HL-60/S4 treated with phorbol 12-myristate 13-acetate at 8.2 ng/mL for 4 days and 3 days (cell line): ENCODE results near the gene HAUS6.
"Not testable (repeated sequence)": the region's sequence is repeated elsewhere in the genome, so short reads cannot be mapped to it uniquely, and the experiment has no call there.

Source experiments
- in situ Hi-C: fragments of 300-500 bp; cut with MboI; formaldehyde crosslinking; loops from 2 replicates; pipeline ENCODE4 v1.15.0; 2022; ENCODE audit warnings: low sequenced_read_pairs

Gene HAUS6, protein sequence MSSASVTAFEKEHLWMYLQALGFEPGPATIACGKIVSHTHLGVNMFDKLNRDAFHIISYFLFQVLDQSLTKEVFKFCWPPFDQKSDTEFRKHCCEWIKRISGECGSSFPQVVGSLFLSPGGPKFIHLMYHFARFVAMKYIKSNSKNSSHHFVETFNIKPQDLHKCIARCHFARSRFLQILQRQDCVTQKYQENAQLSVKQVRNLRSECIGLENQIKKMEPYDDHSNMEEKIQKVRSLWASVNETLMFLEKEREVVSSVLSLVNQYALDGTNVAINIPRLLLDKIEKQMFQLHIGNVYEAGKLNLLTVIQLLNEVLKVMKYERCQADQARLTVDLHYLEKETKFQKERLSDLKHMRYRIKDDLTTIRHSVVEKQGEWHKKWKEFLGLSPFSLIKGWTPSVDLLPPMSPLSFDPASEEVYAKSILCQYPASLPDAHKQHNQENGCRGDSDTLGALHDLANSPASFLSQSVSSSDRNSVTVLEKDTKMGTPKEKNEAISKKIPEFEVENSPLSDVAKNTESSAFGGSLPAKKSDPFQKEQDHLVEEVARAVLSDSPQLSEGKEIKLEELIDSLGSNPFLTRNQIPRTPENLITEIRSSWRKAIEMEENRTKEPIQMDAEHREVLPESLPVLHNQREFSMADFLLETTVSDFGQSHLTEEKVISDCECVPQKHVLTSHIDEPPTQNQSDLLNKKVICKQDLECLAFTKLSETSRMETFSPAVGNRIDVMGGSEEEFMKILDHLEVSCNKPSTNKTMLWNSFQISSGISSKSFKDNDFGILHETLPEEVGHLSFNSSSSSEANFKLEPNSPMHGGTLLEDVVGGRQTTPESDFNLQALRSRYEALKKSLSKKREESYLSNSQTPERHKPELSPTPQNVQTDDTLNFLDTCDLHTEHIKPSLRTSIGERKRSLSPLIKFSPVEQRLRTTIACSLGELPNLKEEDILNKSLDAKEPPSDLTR

DNA sequence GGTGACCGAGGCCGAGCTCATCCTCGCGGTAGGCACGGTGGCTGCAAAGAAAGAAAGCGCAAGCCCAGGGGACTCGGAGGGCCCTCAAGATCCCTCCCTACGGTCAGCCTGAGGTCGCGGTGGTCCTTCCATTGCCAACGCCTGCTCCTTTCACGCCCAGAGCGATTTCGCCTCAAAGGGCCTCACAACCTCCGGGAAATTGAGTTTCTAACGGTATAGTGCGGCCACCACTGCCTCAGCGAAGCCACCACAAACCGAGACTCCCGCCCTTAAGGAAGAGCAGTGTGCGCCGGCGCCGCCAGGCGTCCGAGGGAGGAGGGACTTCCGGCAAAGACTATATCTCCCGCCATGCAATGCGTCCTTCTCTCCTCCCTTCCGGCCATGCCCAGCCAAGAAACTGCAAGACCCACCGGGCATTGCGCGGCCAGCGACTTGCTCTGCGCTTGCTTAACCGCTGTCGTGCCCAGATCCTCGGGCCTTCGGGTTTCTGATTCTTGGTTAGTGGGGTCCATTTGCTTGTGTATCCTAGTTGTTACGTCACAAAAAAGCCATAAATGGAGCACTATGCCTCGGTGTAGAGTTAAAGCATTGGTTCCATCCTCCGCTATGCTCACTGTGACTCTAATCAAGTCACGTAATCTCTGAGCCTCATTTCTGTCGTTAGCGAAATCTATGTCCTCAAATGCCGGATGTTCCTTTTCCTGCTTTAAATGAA, at the start of gene HAUS6:
TSS of gene HAUS6 (minus strand) at position 274 of the 715 bp plus-strand sequence. CDS start at position 21, 253 bp downstream.
- in situ Hi-C loops, result no loop called here

DNA sequence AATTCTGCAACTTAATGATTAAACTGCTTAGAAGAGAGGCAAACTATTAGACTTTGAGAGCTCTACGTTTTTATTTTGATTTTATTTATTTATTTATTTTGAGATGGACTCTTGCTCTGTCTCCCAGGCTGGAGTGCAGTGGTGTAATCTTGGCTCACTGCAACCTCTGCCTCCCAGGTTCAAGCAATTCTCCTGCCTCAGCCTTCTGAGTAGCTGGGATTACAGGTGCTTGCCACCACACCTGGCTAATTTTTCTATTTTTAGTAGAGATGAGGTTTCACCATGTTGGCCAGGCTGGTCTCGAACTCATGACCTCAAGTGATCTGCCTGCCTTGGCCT, 49.4 kb upstream of the HAUS6 start:
- in situ Hi-C loops, result not testable (repeated sequence)

DNA sequence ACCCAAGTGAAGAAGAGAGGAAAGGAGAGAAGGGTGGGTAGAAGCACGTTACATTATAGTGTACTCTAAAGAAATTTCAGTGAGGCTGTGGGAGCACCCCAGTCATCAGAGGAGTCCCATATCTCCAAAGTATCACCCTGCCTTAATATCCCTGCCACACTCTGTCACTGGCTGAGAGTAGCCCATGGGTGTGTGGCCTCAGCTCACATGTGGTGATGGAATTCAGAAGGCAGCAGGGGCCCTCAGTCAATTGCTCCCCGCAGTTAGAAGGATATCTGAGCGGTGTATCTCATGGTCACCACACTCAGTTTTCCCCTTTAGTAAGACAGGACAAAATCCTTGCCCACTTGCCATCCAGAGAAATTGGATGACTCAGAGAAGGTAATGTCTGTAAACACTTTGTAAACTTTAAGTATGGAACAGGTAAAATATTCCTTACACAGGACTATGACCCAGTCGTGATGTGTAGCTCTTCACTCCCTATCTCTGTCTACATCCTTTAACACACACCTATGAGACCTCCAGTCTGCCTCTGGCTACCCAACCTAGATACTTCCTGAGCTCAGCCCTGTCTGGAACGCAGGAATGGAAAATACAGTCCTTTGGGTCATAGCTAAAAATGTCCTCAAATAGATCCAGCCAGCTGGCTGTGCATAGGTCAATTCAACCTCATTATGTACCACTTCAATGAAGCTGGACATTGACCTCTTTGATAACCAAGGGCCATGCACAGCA, 48.9 kb upstream of the HAUS6 start:
- in situ Hi-C loops, result no loop called here

DNA sequence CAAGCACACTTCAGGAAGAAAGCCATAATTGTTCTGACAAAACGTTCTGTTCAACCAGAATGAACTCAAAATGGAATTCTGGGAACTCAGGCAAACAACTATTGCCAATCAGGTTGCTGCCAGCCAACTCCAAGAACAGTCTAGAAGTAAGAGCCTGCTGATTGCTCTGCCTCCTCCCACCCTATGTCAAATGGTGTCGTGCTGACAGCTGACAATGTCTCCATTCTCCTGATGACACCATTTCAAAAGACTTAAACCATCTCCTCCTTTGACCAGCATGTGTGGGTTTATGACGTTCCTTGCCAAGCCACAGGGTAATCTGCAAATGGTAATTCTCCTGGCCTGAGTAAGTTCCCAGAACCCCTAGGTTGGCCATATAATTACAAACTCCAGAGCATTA, 46.5 kb upstream of the HAUS6 start:
- in situ Hi-C loops, result no loop called here

DNA sequence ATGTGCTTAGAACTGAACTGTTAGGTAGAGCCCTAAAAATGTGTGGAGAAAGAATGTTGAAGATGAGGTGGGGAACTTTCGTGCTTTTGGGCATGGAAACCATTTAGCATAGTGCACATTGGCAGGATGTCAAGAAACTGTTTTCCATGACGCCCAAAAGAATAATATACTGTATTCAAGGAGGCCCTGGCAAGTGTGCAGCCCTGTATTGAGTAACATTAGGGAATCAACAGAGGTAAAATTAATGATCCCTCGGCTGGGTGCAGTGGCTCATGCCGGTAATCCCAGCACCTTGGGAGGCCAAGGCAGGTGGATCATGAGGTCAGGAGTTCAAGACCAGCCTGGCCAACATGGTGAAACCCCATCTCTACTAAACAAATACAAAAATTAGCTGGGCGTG, 45.5 kb upstream of the HAUS6 start:
- in situ Hi-C loops, result no loop called here

DNA sequence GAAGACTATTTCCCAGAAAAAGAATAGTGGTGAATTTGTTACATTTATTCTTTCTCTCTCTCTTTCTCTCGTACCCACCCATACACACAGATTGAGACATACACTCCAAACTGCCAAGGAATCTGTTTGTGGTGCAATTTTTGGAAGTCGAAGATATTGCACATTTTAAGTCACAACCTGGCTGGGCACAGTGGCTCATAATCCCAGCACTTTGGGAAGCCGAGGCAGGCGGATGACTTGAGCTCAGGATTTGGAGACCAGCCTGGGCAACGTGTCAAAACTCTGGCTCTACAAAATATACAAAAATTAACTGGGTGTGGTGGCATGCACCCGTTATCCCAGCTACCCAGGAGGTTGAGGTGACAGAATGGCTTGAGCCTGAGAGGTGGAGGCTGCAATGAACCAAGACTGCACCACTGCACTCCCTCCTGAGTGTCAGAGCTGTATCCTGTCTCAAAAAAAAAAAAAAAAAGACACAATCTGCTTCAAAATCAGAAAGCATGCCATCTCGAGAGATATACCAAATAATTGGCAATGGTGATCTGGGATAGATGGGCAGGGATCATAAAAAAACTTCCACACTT, 43.8 kb upstream of the HAUS6 start:
- in situ Hi-C loops, result no loop called here

DNA sequence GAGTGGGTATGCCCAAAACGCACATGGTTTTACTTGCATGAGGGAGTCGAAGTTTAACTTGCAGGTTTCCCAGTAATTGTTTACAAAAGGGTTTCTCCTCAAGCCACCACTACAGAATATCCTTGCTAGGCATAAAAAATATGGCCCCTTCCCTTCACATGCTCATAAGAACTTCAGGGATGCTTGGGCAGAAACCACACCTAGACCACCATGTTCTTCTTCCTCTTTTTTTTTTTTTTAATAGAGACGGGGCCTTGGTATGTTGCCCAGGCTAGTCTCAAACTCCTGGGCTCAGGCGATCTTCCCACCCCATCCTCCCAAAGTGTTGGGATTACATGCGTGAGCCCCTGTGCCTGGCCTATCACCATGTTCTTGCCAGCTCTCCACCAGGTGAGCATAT, 43.2 kb upstream of the HAUS6 start:
- in situ Hi-C loops, result no loop called here

GRCh38 chr9:19140259-19140658, 37.6 kb upstream of the HAUS6 start:
- in situ Hi-C loops, result no loop called here

- in situ Hi-C loops, result no loop called here
These were observed 35.4 kb upstream of the HAUS6 start for GRCh38 chr9:19138084-19138483.

DNA sequence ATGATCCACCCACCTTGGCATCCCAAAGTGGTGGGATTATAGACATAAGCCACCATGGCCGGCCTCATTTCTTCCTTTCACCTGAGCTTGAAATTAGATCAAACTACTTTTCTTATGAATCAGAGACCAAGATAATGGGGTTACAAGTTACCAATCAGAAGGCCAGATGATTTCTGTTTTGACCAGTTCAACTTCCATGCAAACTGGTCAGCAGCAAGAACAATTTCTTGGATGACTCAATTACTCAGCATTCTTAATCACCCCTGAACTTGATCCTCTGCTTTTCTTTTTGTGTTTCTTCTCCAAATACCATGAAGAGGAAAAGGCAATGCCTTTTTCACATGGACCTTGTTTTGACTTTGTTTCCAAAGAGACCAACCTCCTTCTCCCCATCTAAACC, 34.6 kb upstream of the HAUS6 start:
- in situ Hi-C loops, result no loop called here

DNA sequence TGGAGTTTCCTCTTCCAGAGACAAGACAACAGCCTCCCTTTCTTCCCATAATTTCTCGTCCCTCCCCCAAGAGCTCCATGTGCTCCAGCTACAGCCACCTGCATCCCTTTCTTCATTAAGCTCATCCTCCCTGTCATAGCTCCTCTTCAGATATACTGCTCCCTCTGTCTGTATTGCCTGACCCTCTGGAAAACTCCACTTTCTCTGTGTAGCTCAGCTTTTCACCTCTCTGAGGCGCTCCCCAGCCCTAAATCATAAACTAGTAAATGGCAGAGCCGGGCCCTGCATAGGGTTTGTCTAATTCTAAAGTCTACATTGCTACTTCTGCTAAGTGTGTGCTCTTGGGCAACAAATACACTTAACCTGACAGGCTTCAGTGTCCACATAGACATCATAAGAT, 33.4 kb upstream of the HAUS6 start:
- in situ Hi-C loops, result no loop called here

GRCh38 chr9:19133549-19134345, 31.0 kb upstream of the HAUS6 start:
- in situ Hi-C loops, result no loop called here

- in situ Hi-C loops, result no loop called here
These were observed 27.7 kb upstream of the HAUS6 start for GRCh38 chr9:19130436-19130835.

GRCh38 chr9:19127871-19128500, 25.3 kb upstream of the HAUS6 start:
- in situ Hi-C loops, result no loop called here

- in situ Hi-C loops, result no loop called here
These were observed 21.7 kb upstream of the HAUS6 start for GRCh38 chr9:19124430-19124793.

DNA sequence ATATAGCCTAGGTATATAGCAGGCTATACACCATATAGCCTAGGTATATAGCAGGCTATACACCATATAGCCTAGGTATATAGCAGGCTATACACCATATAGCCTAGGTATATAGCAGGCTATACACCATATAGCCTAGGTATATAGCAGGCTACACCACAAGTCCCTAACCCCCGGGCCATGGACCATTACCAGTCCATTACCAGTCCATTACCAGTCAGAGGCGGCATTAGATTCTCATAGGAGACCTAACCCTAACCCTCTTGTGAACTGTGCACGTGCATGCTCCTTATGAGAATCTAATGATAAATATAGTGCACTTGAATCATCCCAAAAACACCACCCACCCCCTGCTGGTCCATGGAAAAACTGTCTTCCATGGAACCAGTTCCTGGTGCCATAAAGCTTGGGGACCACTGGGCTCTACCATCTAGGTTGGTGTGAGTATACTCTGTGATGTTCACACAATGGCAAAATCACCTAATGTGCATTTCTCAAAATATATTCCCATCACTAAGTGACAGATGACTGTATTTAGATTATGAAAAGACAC, 19.9 kb upstream of the HAUS6 start:
- in situ Hi-C loops, result no loop called here

DNA sequence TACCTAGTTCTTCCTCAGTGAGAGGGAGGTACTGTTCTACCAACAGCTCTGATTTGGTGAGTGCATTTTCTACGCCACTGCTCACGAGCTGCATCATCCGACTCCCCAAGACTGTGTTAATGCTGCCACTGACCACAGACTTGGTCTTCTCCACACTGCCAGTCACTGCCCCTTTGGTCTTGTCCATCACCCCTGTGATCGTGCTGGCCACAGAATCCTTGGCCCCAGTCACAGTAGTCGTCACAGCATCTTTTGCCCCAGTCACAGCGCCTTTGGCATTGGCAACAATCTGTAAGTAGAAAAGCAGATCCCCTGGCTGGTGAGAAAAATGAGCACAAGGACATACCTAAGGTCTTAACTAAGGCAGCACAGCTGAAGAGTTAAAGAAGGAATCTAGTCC, 18.2 kb upstream of the HAUS6 start:
- in situ Hi-C loops, result no loop called here

- in situ Hi-C loops, result no loop called here
These were observed 17.2 kb upstream of the HAUS6 start for GRCh38 chr9:19119801-19120440.
